K562 (cell line): ENCODE data around the gene RFNG. TPM values are rescaled to one million over a fixed set of nuclear protein-coding genes. Genes with fewer than 3 reads are reported as not detected.
A peak's percentile ranks its signal among the peaks of the same experiment; 100 is the strongest.

Experiments used
- ATAC-seq: fragments of 200-7000 bp; cut with Tn5 transposase; 3 replicates; pipeline ENCODE4 v1.9.1; 2020; ENCODE audit warnings: moderate library complexity
- BruUV-seq: library from RNA; stranded (reverse); fragments of 400-500 nt; replicated peaks from 2 replicates; lab custom pipeline; 2021; lab: Mats Ljungman, UMichigan
- CTCF ChIA-PET: fragments of 300-600 bp; formaldehyde crosslinking; extraction: SDS; loops from one replicate; lab custom pipeline; 2021; ENCODE audit warnings: low intra/inter-chr PET ratio; lab: Yijun Ruan, JAX
- POLR2A ChIA-PET: fragments of 300-600, 350-650 bp; sonication (Branson Sonifier 250); formaldehyde crosslinking; extraction: SDS; loops from one replicate; lab custom pipeline; 2021; ENCODE audit warnings: antibody characterized with exemption, inconsistent platforms; lab: Yijun Ruan, JAX
- DNase-seq, 4 experiments: peaks; one replicate each; pipeline versions ENCODE4 v3.0.0 to v3.0.0-alpha.2; 2011 to 2018; ENCODE audit warnings: low spot score in 3 of 4, mixed read lengths in 3 of 4; ENCODE audit errors: extremely low read depth in 1 of 4
- FAIRE-seq: peaks from 2 replicates; lab custom pipeline; 2011; peaks lifted over from hg19 to GRCh38; lab: Jason Lieb, UNC
- H2AFZ ChIP-seq: 2 replicates; pipeline ENCODE4 v1.6.0; 2011; ENCODE audit warnings: low read depth, low read length, control low read depth, inconsistent platforms
- H3K27ac ChIP-seq: fragments of 200-600 bp; 3 replicates; pipeline ENCODE4 v1.8.0; 2011; ENCODE audit warnings: low read depth, mild to moderate bottlenecking, control low read depth, inconsistent platforms, low read length, moderate library complexity, mixed read lengths; ENCODE audit errors: extremely low read depth
- H3K27me3 ChIP-seq, 2 experiments: fragments of 300-600 bp in 1 of 2; 2 replicates in 1 of 2; 3 replicates in 1 of 2; pipeline versions ENCODE4 v1.6.0 to v1.8.0; 2011; ENCODE audit warnings: inconsistent platforms in 2 of 2, low read length in 2 of 2, mild to moderate bottlenecking in 1 of 2, mixed read lengths in 1 of 2, moderate library complexity in 1 of 2; ENCODE audit not compliant: control insufficient read depth in 2 of 2, insufficient read depth in 2 of 2
- H3K36me3 ChIP-seq: fragments of 300-600 bp; 3 replicates; pipeline ENCODE4 v1.8.0; 2011; ENCODE audit warnings: mild to moderate bottlenecking, low read length, inconsistent platforms; ENCODE audit not compliant: control insufficient read depth, insufficient read depth
- H3K4me1 ChIP-seq, 2 experiments: fragments of 200-600 bp in 1 of 2; replicated peaks in 1 of 2; 2 replicates in 1 of 2; 3 replicates in 1 of 2; pipeline versions ENCODE4 v1.5.1 to v1.8.0; 2011; ENCODE audit warnings: inconsistent platforms in 2 of 2, low read length in 2 of 2, mild to moderate bottlenecking in 1 of 2, mixed read lengths in 1 of 2, moderate library complexity in 1 of 2; ENCODE audit not compliant: control insufficient read depth in 2 of 2, insufficient read depth in 2 of 2
- H3K4me2 ChIP-seq: 2 replicates; pipeline ENCODE4 v1.6.1; 2011; ENCODE audit warnings: low read length, control low read depth, inconsistent platforms, mixed read lengths; ENCODE audit not compliant: insufficient read depth
- H3K4me3 ChIP-seq: fragments of 200-600 bp; sonication (generic), shearing (Covaris generic); 2 replicates; pipeline ENCODE4 v1.5.1; 2016; ENCODE audit warnings: control low read depth, inconsistent platforms
- H3K79me2 ChIP-seq: fragments of 200-600 bp; 3 replicates; pipeline ENCODE4 v1.8.0; 2011; ENCODE audit warnings: low read length, inconsistent platforms; ENCODE audit not compliant: control insufficient read depth, insufficient read depth
- H3K9ac ChIP-seq, 2 experiments: 2 replicates each; pipeline versions ENCODE4 v1.6.0 to v1.6.1; 2011; ENCODE audit warnings: low read depth in 2 of 2, low read length in 2 of 2, control low read depth in 1 of 2, inconsistent platforms in 1 of 2, mild to moderate bottlenecking in 1 of 2, mixed read lengths in 1 of 2; ENCODE audit not compliant: insufficient read depth in 1 of 2
- H3K9me1 ChIP-seq: one replicate; pipeline ENCODE4 v1.6.0; 2011; ENCODE audit warnings: inconsistent platforms, mild to moderate bottlenecking, low read length, moderate library complexity; ENCODE audit not compliant: control insufficient read depth, insufficient read depth
- H3K9me3 ChIP-seq: replicated peaks from 2 replicates; pipeline ENCODE4 v1.5.1; 2011; ENCODE audit warnings: low read depth, low read length, inconsistent platforms; ENCODE audit not compliant: control insufficient read depth, insufficient read depth
- H4K20me1 ChIP-seq: replicated peaks from 2 replicates; pipeline ENCODE4 v1.6.1; 2011; ENCODE audit warnings: low read length, inconsistent platforms, mixed read lengths; ENCODE audit not compliant: control insufficient read depth, insufficient read depth
- ADNP ChIP-seq: fragments of 200-800 bp; sonication (Bioruptor generic); IDR thresholded peaks from 2 replicates; pipeline ENCODE4 v1.6.1; 2016; ENCODE audit warnings: missing genetic modification characterization, missing compliant biosample characterization
- CTBP1 ChIP-seq: fragments of 450-650 bp; IDR thresholded peaks from 2 replicates; pipeline ENCODE4 v1.6.1; 2016; ENCODE audit warnings: borderline replicate concordance
- IRF9 ChIP-seq: fragments of 450-650 bp; IDR thresholded peaks from 2 replicates; pipeline ENCODE4 v1.6.1; 2016; ENCODE audit warnings: missing biosample characterization, missing genetic modification characterization
- NCOA2 ChIP-seq, 2 experiments: fragments of 450-650 bp; IDR thresholded peaks; 2 replicates each; pipeline ENCODE4 v1.6.1; 2018; ENCODE audit warnings: mild to moderate bottlenecking in 2 of 2, moderate library complexity in 1 of 2; ENCODE audit not compliant: partially characterized antibody in 2 of 2
- PCBP2 ChIP-seq: fragments of 200-400 bp; formaldehyde crosslinking; IDR thresholded peaks from 2 replicates; pipeline ENCODE4 v1.6.1; 2018; ENCODE audit warnings: low read length, low read depth, mild to moderate bottlenecking, moderate library complexity; ENCODE audit not compliant: poor library complexity, severe bottlenecking
- POLR2G ChIP-seq: fragments of 200-400 bp; formaldehyde crosslinking; IDR thresholded peaks from 2 replicates; pipeline ENCODE4 v1.6.1; 2017; ENCODE audit warnings: low read depth, mild to moderate bottlenecking, antibody characterized with exemption, low read length, moderate library complexity
- RBFOX2 ChIP-seq: fragments of 200-400 bp; formaldehyde crosslinking; IDR thresholded peaks from 2 replicates; pipeline ENCODE4 v1.6.1; 2017; ENCODE audit warnings: low read depth, mild to moderate bottlenecking, low read length, moderate library complexity
- SREBF1 ChIP-seq: fragments of 150-350 bp; IDR thresholded peaks from 2 replicates; pipeline ENCODE4 v1.6.1; 2014; ENCODE audit warnings: antibody characterized with exemption, low read depth, low read length, borderline replicate concordance
- TAF15 ChIP-seq: fragments of 200-400 bp; formaldehyde crosslinking; IDR thresholded peaks from 2 replicates; pipeline ENCODE4 v1.6.1; 2017; ENCODE audit warnings: mild to moderate bottlenecking, low read depth, low read length, moderate library complexity
- ZBTB33 ChIP-seq: sonication (generic); formaldehyde crosslinking; IDR thresholded peaks from 2 replicates; pipeline ENCODE4 v1.8.1; 2023; ENCODE audit warnings: mild to moderate bottlenecking, missing genetic modification reagents
- ZNF133 ChIP-seq: fragments of 250-450 bp; sonication (Bioruptor Pico); IDR thresholded peaks from 2 replicates; pipeline ENCODE4 v1.4.0; 2020; ENCODE audit warnings: mild to moderate bottlenecking
- ZNF780A ChIP-seq: fragments of 250-450 bp; sonication (Bioruptor Pico); IDR thresholded peaks from 2 replicates; pipeline ENCODE4 v1.5.0; 2021; ENCODE audit warnings: mild to moderate bottlenecking
- WGBS: fragments of 100-300 bp; shearing (Covaris generic); methylation state at CpG from one replicate; pipeline ENCODE4 v1.1.6; 2016; ENCODE audit warnings: low coverage, mixed read lengths; ENCODE audit not compliant: insufficient coverage; ENCODE audit errors: missing lambda C conversion rate; 5-methylcytosine and 5-hydroxymethylcytosine counted together
- in situ Hi-C: fragments of 300-500 bp; cut with MboI; formaldehyde crosslinking; loops from 4 replicates; pipeline ENCODE4 v1.15.0; 2018; ENCODE audit warnings: inconsistent platforms, mixed read lengths
- intact Hi-C: fragments of 100-400 bp; cut with micrococcal nuclease; formaldehyde crosslinking; loops from 2 replicates; pipeline ENCODE4 v1.14.2; 2022
- polyA plus RNA-seq, 8 experiments: library from polyadenylated mRNA; depleted of rRNA in 4 of 8; stranded (reverse) in 5 of 8; unstranded in 3 of 8; fragments of >200 nt; fragmentation: Nextera tagmentation in 2 of 8; fragmentation: Illumina TruSeq in 1 of 8; extraction: Ambion mirVana in 2 of 8; extraction: Trizol in 1 of 8; gene quantifications; 2 replicates each; pipeline versions ENCODE4 v1.2.1 to v1.2.3, GENCODE V29; 2011 to 2014; ENCODE audit warnings: inconsistent platforms in 1 of 8, missing spikeins in 1 of 8
- total RNA-seq, 7 experiments: library from RNA; depleted of rRNA in 6 of 7; stranded (reverse); fragments of >200 nt in 6 of 7; fragmentation: Illumina TruSeq in 2 of 7; extraction: Trizol in 2 of 7; gene quantifications; 2 replicates each; pipeline versions ENCODE4 v1.2.1 to v1.2.3, GENCODE V29; 2011 to 2021; ENCODE audit warnings: low replicate concordance in 1 of 7

The RFNG gene
- total and polyA plus RNA-seq, 9 of the 15 experiments (the other 6 are each of a cell fraction or from before 2014, with no cell fraction given), result 0.32 to 32.8 (median 9.5) TPM

GRCh38 chr17:82060001-82060380, 8.4 kb upstream of the RFNG start:
- H3K4me3 ChIP-seq, result no peak overlapping the region
- peaks cover 18% of the 10 kb centered on the region for H3K79me2 ChIP-seq
- H3K4me2 ChIP-seq, result no peak overlapping the region
- H3K9me1 ChIP-seq, result no peaks in the 10 kb centered on the region
- H3K27ac ChIP-seq, result no peak overlapping the region
- no peak overlapping the region; a peak in 1 of 4 replicates for H3K9ac ChIP-seq
- intact Hi-C loops (no loop called here), in situ Hi-C loops (no loop called here)
- peaks cover 7% of the 10 kb centered on the region for H4K20me1 ChIP-seq
- ChIA-PET POLR2A (interaction anchor here (0.6 to 2.5 kb wide), 11 partner anchors 10 to 275 kb away, joined by 3 to 11 read pairs (median 4); partner anchors contain the start of gene DCXR), CTCF (no interaction called here)
- H3K4me1 ChIP-seq, result peaks cover 3 to 90% of the 10 kb centered on the region in 2 experiments; a peak in 3 of 5 replicates
- peaks cover 94% of the 10 kb centered on the region; the same call in 2 of the 3 replicates for H3K36me3 ChIP-seq
- ATAC-seq, result no peak
- H3K27me3 ChIP-seq, result no peaks in the 10 kb centered on the region
- H2AFZ ChIP-seq, result no peak overlapping the region
- H3K9me3 ChIP-seq, result no peaks in the 10 kb centered on the region
- no TSS peak for BruUV-seq
- TF ChIP-seq IRF9 (no peak), TAF15 (0 out of 2 replicates have a peak, but pooled peaks have one; percentile 34), SREBF1 (no peak), ADNP (no peak), POLR2G (peak; percentile 65; the same call in 1 of the 2 replicates), ZNF780A (CRISPR knock-in tag) (no peak), ZNF133 (CRISPR knock-in tag) (no peak), RBFOX2 (peak; percentile 39), NCOA2 (IDR thresholded peaks at IDR 0.05; ENCODE audit: partially characterized antibody in 2 of 2) (no peak), ZBTB33 (CRISPR knock-in tag) (0 out of 2 replicates have a peak, but pooled peaks have one; percentile 26), CTBP1 (no peak), PCBP2 (no peak)
- TF ChIP-seq, all 486 proteins: peak for 4
- DNase-seq, result no peak
- WGBS, result 85% methylated on average over 11 of the region's 16 CpGs
- FAIRE-seq, result no peak
